GM21367 (cell line): ENCODE measurements around the gene RAPGEF3.
A peak's percentile ranks its signal among the peaks of the same experiment; 100 is the strongest.

Experiments used
- ATAC-seq: cut with Tn5 transposase; IDR thresholded peaks from one replicate; pipeline ENCODE4 v1.9.1; 2021; ENCODE audit not compliant: unreplicated experiment

RAPGEF3 gene

DNA sequence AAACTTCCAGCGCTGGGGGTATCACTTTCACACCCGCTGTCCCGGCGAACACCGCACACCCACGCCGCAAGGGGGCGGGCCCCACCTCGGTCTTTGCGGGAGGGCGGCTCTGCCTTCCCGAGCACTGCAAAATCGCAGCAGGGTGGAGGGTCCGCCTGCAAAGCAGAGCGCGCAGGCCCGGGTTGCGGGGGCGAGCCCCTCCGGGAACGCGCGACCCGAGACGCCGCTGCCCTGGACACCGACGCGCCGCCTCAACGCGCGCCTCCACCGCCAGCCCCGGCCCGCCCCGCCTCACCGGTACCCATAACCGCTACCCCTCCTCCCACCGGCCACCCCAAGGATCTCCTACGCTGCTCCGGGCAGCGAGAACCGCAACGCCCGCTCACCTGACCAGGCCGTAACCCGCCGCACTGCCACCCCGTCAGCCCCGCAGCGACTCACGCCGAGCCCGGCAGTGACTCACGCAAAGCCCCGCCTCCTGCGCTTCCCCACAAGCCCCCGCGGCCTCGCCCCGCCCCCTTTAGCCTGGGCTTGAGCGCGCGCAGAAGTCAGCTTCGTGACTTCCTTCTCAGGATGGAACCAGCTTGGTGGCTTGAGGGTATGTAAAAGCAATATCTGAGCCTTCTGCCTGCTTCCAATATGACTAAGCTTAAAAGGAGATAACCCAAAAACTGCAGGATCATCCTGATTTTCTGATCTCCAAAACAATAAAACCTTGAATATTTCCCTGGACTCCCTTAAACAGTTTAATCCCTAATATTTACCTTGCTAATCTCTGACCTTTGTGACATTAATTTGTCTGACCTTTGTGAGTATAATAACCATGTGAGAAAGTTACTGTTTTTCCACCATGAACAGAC lies 52.9 kb downstream of the RAPGEF3 start, which contains the start of gene RPAP3:
TSS of gene RPAP3 (minus strand) at position 465 of the 860 bp plus-strand sequence. CDS start 3,190 bp downstream, outside the sequence.
- ATAC-seq: peak; percentile 69

DNA sequence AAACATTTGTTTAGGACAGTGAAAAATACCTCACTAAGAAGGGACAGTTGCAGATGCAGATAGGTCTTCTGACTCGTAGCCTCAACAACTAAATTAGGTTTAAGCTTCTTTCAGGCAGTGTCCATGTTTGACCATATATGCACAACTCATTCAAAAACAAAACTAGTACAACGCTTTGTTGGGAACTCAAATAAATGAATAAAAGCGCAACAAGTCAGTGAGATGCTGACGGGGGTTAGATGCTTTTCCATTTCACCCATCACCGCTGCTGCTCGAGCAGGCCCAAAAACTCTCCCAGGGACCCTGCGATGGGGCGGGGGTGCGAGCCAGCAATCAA lies 53.5 kb downstream of the RAPGEF3 start:
- ATAC-seq: no peak

DNA sequence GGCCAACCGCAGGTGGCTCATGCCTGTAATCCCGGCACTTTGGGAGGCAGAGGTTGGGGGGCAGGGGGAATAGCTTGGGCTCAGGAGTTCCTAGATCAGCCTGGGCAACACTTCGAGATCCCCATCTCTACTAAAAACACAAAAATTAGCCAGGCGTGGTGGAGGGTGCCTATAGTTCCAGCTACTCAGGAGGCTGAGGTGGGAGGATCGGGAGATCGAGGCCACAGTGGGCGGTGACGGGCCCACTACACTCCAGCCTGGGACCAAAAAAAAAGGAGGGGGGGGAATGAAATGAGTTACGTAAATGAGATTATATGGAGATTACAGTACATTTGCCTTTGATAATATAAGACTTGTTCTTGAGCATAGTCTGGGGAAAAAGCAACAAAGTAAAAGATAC lies 54.0 kb downstream of the RAPGEF3 start:
- ATAC-seq: no peak

DNA sequence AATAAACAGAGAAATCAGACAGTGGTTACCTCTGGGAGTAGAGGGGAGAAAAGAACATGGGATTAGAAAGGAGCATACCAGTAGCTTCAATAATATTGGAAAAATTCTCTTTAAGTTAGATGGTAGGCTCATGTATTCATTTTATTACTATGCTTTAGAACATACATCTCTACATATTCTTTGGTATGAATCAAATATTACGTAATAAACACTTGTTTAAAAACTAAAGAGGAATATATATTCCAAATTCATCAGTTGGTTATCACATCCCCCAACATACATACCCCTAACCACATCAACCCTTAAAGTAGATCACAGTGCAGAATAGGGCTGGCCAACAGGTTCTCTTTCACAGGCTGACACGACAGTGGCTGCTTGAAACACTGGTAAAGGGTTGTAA lies 58.4 kb downstream of the RAPGEF3 start:
- no peak for ATAC-seq

DNA sequence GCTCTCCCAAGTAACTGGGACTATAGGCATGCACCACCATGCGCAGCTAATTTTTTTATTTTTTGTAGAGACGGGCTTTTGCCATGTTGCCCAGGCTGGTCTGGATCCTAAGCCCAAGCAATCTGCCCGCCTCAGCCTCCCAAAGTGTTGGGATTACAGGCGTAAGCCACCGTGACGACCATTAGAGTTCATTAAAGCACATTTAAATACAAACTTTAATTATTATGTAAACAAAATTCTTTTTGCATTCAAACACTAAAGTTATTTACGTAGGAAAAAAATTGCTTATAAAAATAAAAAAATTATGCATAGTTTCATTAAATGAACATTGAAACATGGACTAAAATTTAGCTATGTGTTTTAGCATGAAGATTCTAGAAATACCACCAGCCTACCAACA lies 60.0 kb downstream of the RAPGEF3 start:
- ATAC-seq: no peak

DNA sequence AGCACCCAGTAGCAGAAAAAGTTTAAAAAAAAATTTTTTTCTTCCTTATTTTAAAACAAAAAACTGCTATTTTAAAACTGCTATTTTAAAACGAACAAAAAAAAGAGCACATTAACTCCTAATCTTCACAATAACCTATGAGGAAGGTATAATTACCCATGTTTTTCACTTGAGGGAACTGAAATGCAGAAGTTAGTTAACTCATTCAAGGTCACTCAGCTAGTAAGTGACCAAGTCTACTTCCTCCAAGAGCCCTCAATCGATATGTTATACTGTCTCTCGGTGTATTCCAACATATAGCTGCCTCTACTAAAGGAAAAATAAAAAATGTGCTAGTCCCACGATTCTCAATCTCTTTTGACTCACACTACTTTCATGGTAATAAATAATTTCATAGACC lies 60.6 kb downstream of the RAPGEF3 start:
- ATAC-seq: no peak

DNA sequence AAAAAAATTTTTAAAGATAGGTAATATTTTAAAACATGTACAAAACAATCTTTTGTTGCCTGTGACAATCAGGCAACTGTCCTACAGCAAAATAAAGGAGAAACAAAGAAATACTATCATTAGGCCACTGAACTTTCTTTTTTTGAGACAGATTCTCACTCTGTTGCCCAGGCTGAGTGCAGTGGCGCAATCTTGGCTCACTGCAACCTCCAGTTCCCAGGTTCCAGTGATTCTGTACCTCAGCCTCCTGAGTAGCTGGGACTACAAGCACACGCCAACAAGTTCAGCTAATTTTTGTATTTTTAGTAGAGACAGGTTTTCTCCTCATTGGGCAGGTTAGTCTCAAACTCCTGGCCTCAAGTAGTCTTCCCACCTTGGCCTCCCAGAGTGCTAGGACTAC lies 69.5 kb downstream of the RAPGEF3 start:
- no peak for ATAC-seq

DNA sequence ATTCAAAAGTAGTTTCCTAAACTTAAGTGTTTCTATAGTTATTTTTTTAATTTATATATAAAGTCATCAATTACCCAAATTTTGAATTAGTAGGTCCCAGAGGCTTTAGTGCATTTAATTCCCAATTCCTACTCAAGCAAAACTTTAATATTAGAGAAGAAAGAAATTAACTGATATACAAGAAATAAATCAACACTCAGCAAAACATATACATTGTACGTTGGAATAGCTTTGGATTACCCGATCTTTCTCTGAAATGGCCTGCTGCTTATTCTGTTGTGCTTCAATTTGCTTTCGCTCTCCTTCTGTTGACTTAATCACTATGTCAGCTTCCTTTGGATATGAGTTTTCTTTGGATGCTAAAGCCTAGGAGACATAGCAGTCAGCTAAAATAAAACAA lies 71.0 kb downstream of the RAPGEF3 start:
- no peak for ATAC-seq

DNA sequence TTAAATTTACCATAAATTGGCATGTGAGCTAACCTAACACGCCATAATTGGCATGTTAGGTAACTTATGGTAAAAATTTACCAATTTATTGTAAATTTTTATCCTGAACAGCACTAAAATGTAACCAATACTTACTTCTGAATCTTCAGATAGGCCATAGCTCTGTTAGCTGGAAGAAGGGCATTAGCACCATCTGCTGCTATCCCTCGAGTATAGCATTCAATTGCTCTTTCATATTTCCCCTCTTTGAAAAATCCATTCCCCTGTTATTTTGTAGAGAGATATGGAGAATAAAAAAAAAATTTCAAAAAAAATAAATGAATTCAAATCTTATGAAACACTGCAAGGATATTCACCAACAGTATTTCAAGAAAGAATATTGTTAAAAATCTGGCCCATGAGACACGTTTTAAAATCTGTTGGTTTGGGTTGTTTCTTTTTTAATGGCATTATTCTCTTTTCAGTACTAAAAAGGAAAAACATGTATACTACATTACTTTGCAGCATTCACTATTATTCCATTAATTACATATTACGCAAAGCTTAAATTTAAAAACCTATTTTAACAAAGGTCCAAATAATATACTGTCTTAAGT lies 71.9 kb downstream of the RAPGEF3 start:
- no peak for ATAC-seq
